Measurements from ENCODE around the gene UTP14C.
"Not testable (repeated sequence)": the region's sequence is repeated elsewhere in the genome, so short reads cannot be mapped to it uniquely, and the experiment has no call there.

The UTP14C gene

GRCh38 chr13:52025475-52026245 lies 1.2 kb downstream of the UTP14C start:
- DNase-seq (ENCODE audit: low read depth): no peak
- Histone ChIP-seq H3K9ac (ENCODE audit: low read length) (no peak overlapping the region), H3K27me3 (replicated peaks; ENCODE audit: control insufficient read depth, insufficient read depth, low read length) (no peaks in the 10 kb centered on the region), H3K4me3 (ENCODE audit: low read length) (no peak overlapping the region), H3K36me3 (ENCODE audit: control insufficient read depth, insufficient read depth, low read length, severe bottlenecking) (peaks cover 57% of the 10 kb centered on the region), H3K9me3 (ENCODE audit: control insufficient read depth, low read length) (no peaks in the 10 kb centered on the region), H3K4me1 (ENCODE audit: control insufficient read depth, insufficient read depth, low read length) (peaks cover 9% of the 10 kb centered on the region)

DNA sequence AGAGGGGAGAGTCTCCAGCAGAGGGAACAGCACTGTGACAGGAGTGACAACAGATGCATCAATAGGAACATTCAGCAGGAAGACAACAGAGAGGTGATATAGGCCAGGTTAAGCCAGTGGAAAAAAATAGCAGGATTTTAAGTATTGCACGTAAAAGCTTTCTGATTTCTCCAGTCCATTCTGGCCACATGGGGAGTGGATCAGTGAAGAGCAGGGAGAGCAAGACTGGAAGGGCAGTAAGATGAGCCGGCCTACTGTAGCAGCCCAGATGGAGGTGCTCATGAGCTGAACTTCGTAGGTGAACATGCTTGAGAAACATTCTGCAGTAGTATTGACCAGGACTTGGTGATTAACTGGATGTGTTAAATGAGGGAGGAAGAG lies 1.7 kb downstream of the UTP14C start:
- H3K4me1 ChIP-seq (ENCODE audit: control insufficient read depth, insufficient read depth, low read length): peaks cover 9% of the 10 kb centered on the region
- no peak overlapping the region for H3K9ac ChIP-seq (ENCODE audit: low read length)
- H3K36me3 ChIP-seq (ENCODE audit: control insufficient read depth, insufficient read depth, low read length, severe bottlenecking): peaks cover 51% of the 10 kb centered on the region
- DNase-seq (ENCODE audit: low read depth): no peak
- H3K27me3 ChIP-seq (replicated peaks; ENCODE audit: control insufficient read depth, insufficient read depth, low read length): no peaks in the 10 kb centered on the region
- H3K4me3 ChIP-seq (ENCODE audit: low read length): no peak overlapping the region
- no peaks in the 10 kb centered on the region for H3K9me3 ChIP-seq (ENCODE audit: control insufficient read depth, low read length)

GRCh38 chr13:52027832-52028231 lies 3.3 kb downstream of the UTP14C start:
- Histone ChIP-seq H3K4me1 (ENCODE audit: control insufficient read depth, insufficient read depth, low read length) (peaks cover 9% of the 10 kb centered on the region), H3K9me3 (ENCODE audit: control insufficient read depth, low read length) (no peaks in the 10 kb centered on the region), H3K4me3 (ENCODE audit: low read length) (no peak overlapping the region), H3K27me3 (replicated peaks; ENCODE audit: control insufficient read depth, insufficient read depth, low read length) (no peaks in the 10 kb centered on the region), H3K36me3 (ENCODE audit: control insufficient read depth, insufficient read depth, low read length, severe bottlenecking) (peaks cover 38% of the 10 kb centered on the region), H3K9ac (ENCODE audit: low read length) (no peak overlapping the region)
- DNase-seq (ENCODE audit: low read depth): no peak

DNA sequence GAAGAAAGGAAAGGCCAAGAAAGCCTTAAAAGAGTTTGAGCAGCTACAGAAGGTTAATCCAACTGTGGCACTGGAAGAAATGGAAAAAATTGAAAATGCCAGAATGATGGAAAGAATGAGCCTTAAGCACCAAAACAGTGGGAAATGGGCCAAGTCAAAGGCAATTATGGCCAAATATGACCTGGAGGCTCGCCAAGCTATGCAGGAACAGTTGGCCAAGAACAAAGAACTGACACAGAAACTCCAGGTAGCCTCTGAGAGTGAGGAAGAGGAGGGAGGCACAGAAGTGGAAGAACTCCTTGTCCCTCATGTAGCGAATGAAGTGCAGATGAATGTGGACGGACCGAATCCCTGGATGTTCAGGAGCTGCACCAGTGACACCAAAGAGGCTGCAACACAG lies 5.1 kb downstream of the UTP14C start:
- H3K27me3 ChIP-seq (replicated peaks; ENCODE audit: control insufficient read depth, insufficient read depth, low read length): no peaks in the 10 kb centered on the region
- no peak overlapping the region for H3K9ac ChIP-seq (ENCODE audit: low read length)
- H3K9me3 ChIP-seq (ENCODE audit: control insufficient read depth, low read length): no peaks in the 10 kb centered on the region
- H3K36me3 ChIP-seq (ENCODE audit: control insufficient read depth, insufficient read depth, low read length, severe bottlenecking): peaks cover 22% of the 10 kb centered on the region
- DNase-seq (ENCODE audit: low read depth): no peak
- peaks cover 9% of the 10 kb centered on the region for H3K4me1 ChIP-seq (ENCODE audit: control insufficient read depth, insufficient read depth, low read length)
- no peak overlapping the region for H3K4me3 ChIP-seq (ENCODE audit: low read length)

DNA sequence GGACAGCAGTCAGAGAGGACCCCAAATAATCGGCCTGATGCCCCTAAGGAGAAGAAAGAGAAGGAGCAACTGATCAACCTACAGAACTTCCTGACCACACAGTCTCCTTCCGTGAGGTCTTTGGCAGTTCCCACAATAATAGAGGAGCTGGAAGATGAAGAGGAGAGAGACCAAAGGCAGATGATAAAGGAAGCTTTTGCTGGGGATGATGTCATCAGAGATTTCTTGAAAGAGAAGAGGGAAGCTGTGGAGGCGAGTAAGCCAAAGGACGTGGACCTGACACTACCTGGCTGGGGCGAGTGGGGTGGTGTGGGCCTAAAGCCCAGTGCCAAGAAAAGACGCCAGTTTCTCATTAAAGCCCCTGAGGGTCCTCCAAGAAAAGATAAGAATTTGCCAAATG lies 5.9 kb downstream of the UTP14C start:
- H3K36me3 ChIP-seq (ENCODE audit: control insufficient read depth, insufficient read depth, low read length, severe bottlenecking): peaks cover 16% of the 10 kb centered on the region
- H3K27me3 ChIP-seq (replicated peaks; ENCODE audit: control insufficient read depth, insufficient read depth, low read length): not testable (repeated sequence)

GRCh38 chr13:52033039-52033438 lies 8.5 kb downstream of the UTP14C start:
- Histone ChIP-seq H3K4me3 (ENCODE audit: low read length) (no peak overlapping the region), H3K36me3 (ENCODE audit: control insufficient read depth, insufficient read depth, low read length, severe bottlenecking) (peaks cover 13% of the 10 kb centered on the region), H3K9ac (ENCODE audit: low read length) (no peak overlapping the region), H3K9me3 (ENCODE audit: control insufficient read depth, low read length) (no peaks in the 10 kb centered on the region), H3K4me1 (ENCODE audit: control insufficient read depth, insufficient read depth, low read length) (no peaks in the 10 kb centered on the region), H3K27me3 (replicated peaks; ENCODE audit: control insufficient read depth, insufficient read depth, low read length) (no peaks in the 10 kb centered on the region)
- no peak for DNase-seq (ENCODE audit: low read depth)

More for the DNA sequence above, 5.9 kb downstream of the UTP14C start:
- not testable (repeated sequence) for H3K9me3 ChIP-seq (ENCODE audit: control insufficient read depth, low read length); H3K4me1 ChIP-seq (ENCODE audit: control insufficient read depth, insufficient read depth, low read length); H3K4me3 ChIP-seq (ENCODE audit: low read length); DNase-seq (ENCODE audit: low read depth); H3K9ac ChIP-seq (ENCODE audit: low read length)

GRCh38 chr13:52034616-52035226 lies 10.2 kb downstream of the UTP14C start:
- no peak for DNase-seq (ENCODE audit: low read depth)
- no peak overlapping the region for H3K4me3 ChIP-seq (ENCODE audit: low read length)
- H3K27me3 ChIP-seq (replicated peaks; ENCODE audit: control insufficient read depth, insufficient read depth, low read length): no peaks in the 10 kb centered on the region
- no peaks in the 10 kb centered on the region for H3K9me3 ChIP-seq (ENCODE audit: control insufficient read depth, low read length)
- no peaks in the 10 kb centered on the region for H3K4me1 ChIP-seq (ENCODE audit: control insufficient read depth, insufficient read depth, low read length)
- no peak overlapping the region for H3K9ac ChIP-seq (ENCODE audit: low read length)
- H3K36me3 ChIP-seq (ENCODE audit: control insufficient read depth, insufficient read depth, low read length, severe bottlenecking): no peaks in the 10 kb centered on the region

GRCh38 chr13:52036037-52036436 lies 11.5 kb downstream of the UTP14C start:
- H3K4me3 ChIP-seq (ENCODE audit: low read length): no peak overlapping the region
- H3K4me1 ChIP-seq (ENCODE audit: control insufficient read depth, insufficient read depth, low read length): no peaks in the 10 kb centered on the region
- no peaks in the 10 kb centered on the region for H3K27me3 ChIP-seq (replicated peaks; ENCODE audit: control insufficient read depth, insufficient read depth, low read length)
- no peaks in the 10 kb centered on the region for H3K36me3 ChIP-seq (ENCODE audit: control insufficient read depth, insufficient read depth, low read length, severe bottlenecking)
- no peak for DNase-seq (ENCODE audit: low read depth)
- no peaks in the 10 kb centered on the region for H3K9me3 ChIP-seq (ENCODE audit: control insufficient read depth, low read length)
- H3K9ac ChIP-seq (ENCODE audit: low read length): no peak overlapping the region

DNA sequence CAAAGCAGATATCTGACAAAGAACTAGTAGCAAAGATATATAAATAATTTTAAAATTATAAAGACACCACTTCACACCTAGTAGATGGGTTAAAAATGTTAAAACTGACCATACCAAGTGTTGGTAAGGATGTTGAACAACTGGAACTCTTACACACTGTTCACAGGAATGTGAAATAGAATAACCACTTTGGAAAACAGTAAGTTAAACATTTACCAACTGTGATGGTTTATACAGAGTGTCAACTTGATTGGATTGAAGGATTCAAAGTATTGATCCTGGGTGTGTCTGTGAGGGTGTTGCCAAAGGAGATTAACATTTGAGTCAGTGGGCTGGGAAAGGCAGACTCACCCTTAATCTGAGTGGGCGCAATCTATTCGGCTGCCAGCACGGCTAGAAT lies 19.2 kb downstream of the UTP14C start:
- DNase-seq (ENCODE audit: low read depth): no peak

GRCh38 chr13:52047463-52047862 lies 23.0 kb downstream of the UTP14C start:
- no peak for DNase-seq (ENCODE audit: low read depth)
- Histone ChIP-seq H3K27me3 (replicated peaks; ENCODE audit: control insufficient read depth, insufficient read depth, low read length) (peaks cover 4% of the 10 kb centered on the region), H3K4me1 (ENCODE audit: control insufficient read depth, insufficient read depth, low read length) (no peaks in the 10 kb centered on the region), H3K36me3 (ENCODE audit: control insufficient read depth, insufficient read depth, low read length, severe bottlenecking) (no peaks in the 10 kb centered on the region), H3K9ac (ENCODE audit: low read length) (no peak overlapping the region), H3K4me3 (ENCODE audit: low read length) (no peak overlapping the region), H3K9me3 (ENCODE audit: control insufficient read depth, low read length) (no peaks in the 10 kb centered on the region)

More for the DNA sequence above, 19.2 kb downstream of the UTP14C start:
- Histone ChIP-seq H3K36me3 (ENCODE audit: control insufficient read depth, insufficient read depth, low read length, severe bottlenecking) (no peaks in the 10 kb centered on the region), H3K9me3 (ENCODE audit: control insufficient read depth, low read length) (no peaks in the 10 kb centered on the region), H3K4me1 (ENCODE audit: control insufficient read depth, insufficient read depth, low read length) (no peaks in the 10 kb centered on the region), H3K27me3 (replicated peaks; ENCODE audit: control insufficient read depth, insufficient read depth, low read length) (no peaks in the 10 kb centered on the region), H3K9ac (ENCODE audit: low read length) (no peak overlapping the region), H3K4me3 (ENCODE audit: low read length) (no peak overlapping the region)

GRCh38 chr13:52048516-52048915 lies 24.0 kb downstream of the UTP14C start:
- Histone ChIP-seq H3K9ac (ENCODE audit: low read length) (no peak overlapping the region), H3K36me3 (ENCODE audit: control insufficient read depth, insufficient read depth, low read length, severe bottlenecking) (no peaks in the 10 kb centered on the region), H3K9me3 (ENCODE audit: control insufficient read depth, low read length) (no peaks in the 10 kb centered on the region), H3K27me3 (replicated peaks; ENCODE audit: control insufficient read depth, insufficient read depth, low read length) (peaks cover 4% of the 10 kb centered on the region), H3K4me3 (ENCODE audit: low read length) (no peak overlapping the region), H3K4me1 (ENCODE audit: control insufficient read depth, insufficient read depth, low read length) (no peaks in the 10 kb centered on the region)
- DNase-seq (ENCODE audit: low read depth): no peak

All from adipocyte (in vitro differentiated cells).